Suppressor macrophage (primary cell): ENCODE measurements around the gene GNPTAB.
A peak's percentile ranks its signal among the peaks of the same experiment; 100 is the strongest.
"Not testable (repeated sequence)": the region's sequence is repeated elsewhere in the genome, so short reads cannot be mapped to it uniquely, and the experiment has no call there.

ENCODE experiments used
- DNase-seq, 4 experiments: peaks; one replicate each; pipeline ENCODE4 v3.0.0-alpha.2; 2020 to 2022

The GNPTAB gene

GRCh38 chr12:101852998-101853397 is 22.2 kb upstream of the GNPTAB start:
- no peak for DNase-seq

- peak; percentile 32 to 77 (median 63) for DNase-seq
Measured at GRCh38 chr12:101850199-101850598, 19.4 kb upstream of the GNPTAB start.

- DNase-seq, result no peak
Measured at GRCh38 chr12:101847325-101847724, 16.6 kb upstream of the GNPTAB start.

- DNase-seq, result no peak
Measured at GRCh38 chr12:101845137-101845711, 14.5 kb upstream of the GNPTAB start.

GRCh38 chr12:101841069-101841468 is 10.3 kb upstream of the GNPTAB start:
- no peak for DNase-seq

GRCh38 chr12:101839324-101840283 is 8.8 kb upstream of the GNPTAB start:
- peak; percentile 76 to 85 (median 82) for DNase-seq

- no peak for DNase-seq
Measured at GRCh38 chr12:101838628-101839323, 8.0 kb upstream of the GNPTAB start.

- DNase-seq, result no peak
Measured at GRCh38 chr12:101832030-101832429, 1.3 kb upstream of the GNPTAB start.

- DNase-seq, result peak in 1 of 4 experiments; percentile 16
Measured at GRCh38 chr12:101829639-101830366, 956 bp downstream of the GNPTAB start.

- no peak for DNase-seq
Measured at GRCh38 chr12:101828463-101829196, 2.1 kb downstream of the GNPTAB start.

GRCh38 chr12:101826766-101827368 is 3.9 kb downstream of the GNPTAB start:
- DNase-seq, result peak; percentile 32 to 66 (median 60)

GRCh38 chr12:101824831-101825230 is 5.9 kb downstream of the GNPTAB start:
- DNase-seq, result no peak

GRCh38 chr12:101823891-101824290 is 6.9 kb downstream of the GNPTAB start:
- DNase-seq, result peak; percentile 72 to 88 (median 86)

- no peak for DNase-seq
Measured at GRCh38 chr12:101823039-101823438, 7.7 kb downstream of the GNPTAB start.

- no peak for DNase-seq
Measured at GRCh38 chr12:101819467-101819866, 11.3 kb downstream of the GNPTAB start.

GRCh38 chr12:101818689-101819088 is 12.1 kb downstream of the GNPTAB start:
- not testable (repeated sequence) for DNase-seq

- DNase-seq, result no peak
Measured at GRCh38 chr12:101813117-101813516, 17.6 kb downstream of the GNPTAB start.

GRCh38 chr12:101812716-101813115 is 18.0 kb downstream of the GNPTAB start:
- peak in 2 of 4 experiments; percentile 21 to 26 for DNase-seq

GRCh38 chr12:101811342-101811741 is 19.4 kb downstream of the GNPTAB start:
- peak in 1 of 4 experiments; percentile 19 for DNase-seq

GRCh38 chr12:101809208-101809607 is 21.6 kb downstream of the GNPTAB start:
- DNase-seq, result no peak

GRCh38 chr12:101806265-101806664 is 24.5 kb downstream of the GNPTAB start:
- DNase-seq, result peak; percentile 31 to 76 (median 51)
